Measurements from ENCODE around the gene CERT1.

- no peak for TF ChIP-seq MAX (IDR thresholded peaks at IDR 0.05; ENCODE audit: insufficient read depth, insufficient read length)
- TF ChIP-seq CTCF (IDR thresholded peaks at IDR 0.05; ENCODE audit: extremely low read depth in 1 of 2, insufficient read depth in 1 of 2, low read depth in 1 of 2, low read length in 2 of 2), result no peak
- TF ChIP-seq EZH2 (IDR thresholded peaks at IDR 0.05; ENCODE audit: borderline replicate concordance, low read depth, low read length, severe bottlenecking), result no peak
- no peak for TF ChIP-seq POLR2AphosphoS5 (IDR thresholded peaks at IDR 0.05; ENCODE audit: insufficient read depth, low read depth, low read length)
These were observed 146.7 kb downstream of the CERT1 start for GRCh38 chr5:75364571-75365280.

All from endothelial cell of umbilical vein (primary cell).